T-helper 1 cell (primary cell): ENCODE data around the gene POGLUT2.

ENCODE experiments used
- DNase-seq, 5 donors: peaks; one replicate each; pipeline ENCODE4 v3.0.0-alpha.2; 2012 to 2020

POGLUT2 gene

GRCh38 chr13:102763741-102764140 lies 35.0 kb downstream of the POGLUT2 start:
- no peak for DNase-seq

- DNase-seq = no peak
These were observed 37.7 kb downstream of the POGLUT2 start for GRCh38 chr13:102761071-102761470.

GRCh38 chr13:102758842-102759241 lies 39.9 kb downstream of the POGLUT2 start:
- DNase-seq = no peak

GRCh38 chr13:102757006-102757405 lies 41.8 kb downstream of the POGLUT2 start:
- DNase-seq = no peak

- DNase-seq = no peak
These were observed 46.9 kb downstream of the POGLUT2 start for GRCh38 chr13:102751886-102752285.

GRCh38 chr13:102742506-102742905 lies 56.3 kb downstream of the POGLUT2 start:
- DNase-seq = no peak

- no peak for DNase-seq
These were observed 56.7 kb downstream of the POGLUT2 start for GRCh38 chr13:102742101-102742500.
